Measurements from ENCODE around the gene CCDC141.

GRCh38 chr2:179097131-179097530 lies 47.2 kb upstream of the CCDC141 start:
- TF ChIP-seq CTCF (IDR thresholded peaks at IDR 0.05) (no peak), POLR2A (IDR thresholded peaks at IDR 0.05) (no peak)
